Testis (tissue), 2 donors: ENCODE measurements around the gene ATP11A.

Experiments used
- CTCF ChIP-seq, 3 experiments: fragments of 450-650 bp in 2 of 3; fragments of 200-600 bp in 1 of 3; sonication (generic) in 1 of 3; IDR thresholded peaks; one replicate each; pipeline ENCODE4 v1.5.1; 2016 to 2019; ENCODE audit warnings: antibody characterized with exemption in 3 of 3, mild to moderate bottlenecking in 2 of 3, moderate library complexity in 1 of 3
- POLR2A ChIP-seq: fragments of 450-650 bp; IDR thresholded peaks from one replicate; pipeline ENCODE4 v1.6.1; 2017; ENCODE audit warnings: antibody characterized with exemption, mild to moderate bottlenecking, moderate library complexity

DNA sequence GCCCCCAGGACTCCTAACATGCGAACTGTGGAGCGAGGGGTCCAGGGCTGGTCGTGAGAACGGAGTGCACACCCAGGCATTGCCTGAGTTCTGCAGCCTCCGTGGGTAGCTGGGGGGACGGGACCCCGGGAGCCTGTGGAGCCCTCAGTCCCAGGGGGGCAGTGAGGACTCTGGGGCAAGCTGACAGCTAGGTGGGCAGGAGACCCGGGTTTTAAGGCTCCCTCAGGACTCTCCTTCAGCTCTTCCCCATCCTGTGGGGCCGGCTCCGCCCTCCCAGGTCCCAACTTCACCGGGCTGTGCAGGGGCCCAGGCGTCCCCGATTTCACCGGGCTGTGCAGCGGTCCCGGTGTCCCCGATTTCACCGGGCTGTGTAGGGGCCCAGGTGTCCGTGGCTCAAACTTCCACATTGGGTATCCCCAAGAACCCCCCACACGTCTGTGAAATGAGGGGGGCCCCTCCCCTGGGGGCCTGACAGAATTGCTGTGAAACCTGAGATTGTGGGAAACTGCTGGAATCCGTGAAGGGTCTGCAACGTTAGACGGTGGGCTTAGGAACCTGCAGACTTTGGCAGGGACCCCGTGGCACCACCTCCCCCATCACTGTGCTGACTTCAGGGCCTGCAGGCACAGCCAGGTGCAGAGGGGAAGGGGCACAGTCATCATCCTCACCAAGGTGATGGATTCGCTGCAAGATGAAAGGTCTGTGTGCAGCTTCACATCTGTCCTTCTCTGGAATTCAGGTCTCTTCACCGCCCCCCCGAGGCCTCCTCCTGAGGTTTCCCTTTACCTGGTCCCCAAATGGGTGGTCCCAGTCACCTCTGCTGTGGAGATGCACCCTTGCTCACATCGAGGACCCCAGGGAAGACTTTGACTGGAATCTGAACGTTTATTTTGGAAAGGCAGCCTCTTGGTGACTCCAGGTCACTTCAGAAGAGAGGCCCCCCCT is 206.0 kb downstream of the ATP11A start:
- TF ChIP-seq CTCF (IDR thresholded peaks at IDR 0.05) = no peak
- no peak for TF ChIP-seq POLR2A
